ENCODE results near the gene ANO4. TPM values are rescaled to one million over a fixed set of nuclear protein-coding genes. Genes with fewer than 3 reads are reported as not detected.

Gene ANO4
- total RNA-seq, 1 donor from 2014 or later = not detected

- H3K27ac Mint-ChIP-seq = no peak overlapping the region
- no peak for DNase-seq
- H3K36me3 Mint-ChIP-seq (ENCODE audit: low read depth) = no peaks in the 10 kb centered on the region
- intact Hi-C loops (cut with micrococcal nuclease) = no loop called here
- H3K27me3 Mint-ChIP-seq = peaks cover 17% of the 10 kb centered on the region
- no peaks in the 10 kb centered on the region for H3K4me1 Mint-ChIP-seq
- H3K4me3 Mint-ChIP-seq = no peak overlapping the region
- no peaks in the 10 kb centered on the region for H3K9me3 Mint-ChIP-seq
These were observed 1.2 kb downstream of the ANO4 start for GRCh38 chr12:100795800-100796179.

GRCh38 chr12:100796621-100797020 is 2.0 kb downstream of the ANO4 start:
- Mint-ChIP-seq H3K27ac (no peak overlapping the region), H3K4me3 (no peak overlapping the region)

GRCh38 chr12:100797246-100797645 is 2.7 kb downstream of the ANO4 start:
- Mint-ChIP-seq H3K27ac (no peak overlapping the region), H3K4me1 (no peaks in the 10 kb centered on the region), H3K4me3 (no peak overlapping the region), H3K27me3 (peaks cover 17% of the 10 kb centered on the region), H3K9me3 (no peaks in the 10 kb centered on the region), H3K36me3 (ENCODE audit: low read depth) (no peaks in the 10 kb centered on the region)
- intact Hi-C loops (cut with micrococcal nuclease) = no loop called here
- no peak for DNase-seq

More at GRCh38 chr12:100796621-100797020, 2.0 kb downstream of the ANO4 start:
- H3K36me3 Mint-ChIP-seq (ENCODE audit: low read depth) = no peaks in the 10 kb centered on the region
- DNase-seq = no peak
- no peaks in the 10 kb centered on the region for H3K9me3 Mint-ChIP-seq
- H3K4me1 Mint-ChIP-seq = no peaks in the 10 kb centered on the region
- H3K27me3 Mint-ChIP-seq = peaks cover 17% of the 10 kb centered on the region
- intact Hi-C loops (cut with micrococcal nuclease) = no loop called here

- H3K27ac Mint-ChIP-seq = no peak overlapping the region
- H3K4me3 Mint-ChIP-seq = no peak overlapping the region
- H3K36me3 Mint-ChIP-seq (ENCODE audit: low read depth) = no peaks in the 10 kb centered on the region
- DNase-seq = no peak
- peaks cover 17% of the 10 kb centered on the region for H3K27me3 Mint-ChIP-seq
- no peaks in the 10 kb centered on the region for H3K4me1 Mint-ChIP-seq
- intact Hi-C loops (cut with micrococcal nuclease) = no loop called here
- H3K9me3 Mint-ChIP-seq = no peaks in the 10 kb centered on the region
These were observed 3.2 kb downstream of the ANO4 start for GRCh38 chr12:100797786-100798185.

GRCh38 chr12:100798286-100799160 is 3.9 kb downstream of the ANO4 start:
- Mint-ChIP-seq H3K27me3 (peaks cover 17% of the 10 kb centered on the region), H3K9me3 (no peaks in the 10 kb centered on the region), H3K27ac (no peak overlapping the region), H3K4me3 (no peak overlapping the region), H3K4me1 (no peaks in the 10 kb centered on the region), H3K36me3 (ENCODE audit: low read depth) (no peaks in the 10 kb centered on the region)
- DNase-seq = no peak
- intact Hi-C loops (cut with micrococcal nuclease) = no loop called here

GRCh38 chr12:100799770-100800169 is 5.2 kb downstream of the ANO4 start:
- Mint-ChIP-seq H3K4me3 (no peak overlapping the region), H3K4me1 (no peaks in the 10 kb centered on the region), H3K9me3 (no peaks in the 10 kb centered on the region), H3K36me3 (ENCODE audit: low read depth) (no peaks in the 10 kb centered on the region), H3K27ac (no peak overlapping the region), H3K27me3 (peaks cover 11% of the 10 kb centered on the region)
- no peak for DNase-seq
- intact Hi-C loops (cut with micrococcal nuclease) = no loop called here

GRCh38 chr12:100800723-100801122 is 6.1 kb downstream of the ANO4 start:
- Mint-ChIP-seq H3K27ac (no peak overlapping the region), H3K36me3 (ENCODE audit: low read depth) (no peaks in the 10 kb centered on the region), H3K4me3 (no peak overlapping the region), H3K4me1 (no peaks in the 10 kb centered on the region), H3K27me3 (peaks cover 2% of the 10 kb centered on the region), H3K9me3 (no peaks in the 10 kb centered on the region)
- intact Hi-C loops (cut with micrococcal nuclease) = no loop called here
- DNase-seq = no peak

GRCh38 chr12:100801320-100801719 is 6.7 kb downstream of the ANO4 start:
- Mint-ChIP-seq H3K27me3 (peaks cover under 1% of the 10 kb centered on the region), H3K36me3 (ENCODE audit: low read depth) (no peaks in the 10 kb centered on the region), H3K4me1 (no peaks in the 10 kb centered on the region), H3K4me3 (no peak overlapping the region), H3K27ac (no peak overlapping the region), H3K9me3 (no peaks in the 10 kb centered on the region)
- intact Hi-C loops (cut with micrococcal nuclease) = no loop called here
- DNase-seq = no peak

- intact Hi-C loops (cut with micrococcal nuclease) = no loop called here
- no peak overlapping the region for H3K4me3 Mint-ChIP-seq
- H3K27ac Mint-ChIP-seq = no peak overlapping the region
- no peaks in the 10 kb centered on the region for H3K27me3 Mint-ChIP-seq
- no peaks in the 10 kb centered on the region for H3K4me1 Mint-ChIP-seq
- peaks cover 4% of the 10 kb centered on the region for H3K9me3 Mint-ChIP-seq
- H3K36me3 Mint-ChIP-seq (ENCODE audit: low read depth) = no peaks in the 10 kb centered on the region
- no peak for DNase-seq
These were observed 14.2 kb downstream of the ANO4 start for GRCh38 chr12:100808777-100809176.

GRCh38 chr12:100820314-100820713 is 25.7 kb downstream of the ANO4 start:
- Mint-ChIP-seq H3K9me3 (no peaks in the 10 kb centered on the region), H3K4me3 (no peak overlapping the region), H3K27me3 (no peaks in the 10 kb centered on the region), H3K27ac (no peak overlapping the region), H3K4me1 (no peaks in the 10 kb centered on the region), H3K36me3 (ENCODE audit: low read depth) (no peaks in the 10 kb centered on the region)
- DNase-seq = no peak
- intact Hi-C loops (cut with micrococcal nuclease) = no loop called here

- no peak overlapping the region for H3K27ac Mint-ChIP-seq
- intact Hi-C loops (cut with micrococcal nuclease) = no loop called here
- H3K4me1 Mint-ChIP-seq = no peaks in the 10 kb centered on the region
- no peaks in the 10 kb centered on the region for H3K36me3 Mint-ChIP-seq (ENCODE audit: low read depth)
- no peaks in the 10 kb centered on the region for H3K27me3 Mint-ChIP-seq
- H3K4me3 Mint-ChIP-seq = no peak overlapping the region
- DNase-seq = no peak
- no peaks in the 10 kb centered on the region for H3K9me3 Mint-ChIP-seq
These were observed 29.4 kb downstream of the ANO4 start for GRCh38 chr12:100823963-100824362.

GRCh38 chr12:100824476-100824875 is 29.9 kb downstream of the ANO4 start:
- intact Hi-C loops (cut with micrococcal nuclease) = no loop called here
- Mint-ChIP-seq H3K4me3 (no peak overlapping the region), H3K27me3 (no peaks in the 10 kb centered on the region), H3K36me3 (ENCODE audit: low read depth) (no peaks in the 10 kb centered on the region), H3K4me1 (no peaks in the 10 kb centered on the region), H3K27ac (no peak overlapping the region), H3K9me3 (no peaks in the 10 kb centered on the region)
- DNase-seq = no peak

GRCh38 chr12:100826323-100826722 is 31.7 kb downstream of the ANO4 start:
- peak; percentile 74 for DNase-seq
- intact Hi-C loops (cut with micrococcal nuclease) = loop anchor here (5.0 kb wide), 1 partner anchor 496 kb away; no protein-coding TSS in a partner anchor
- H3K27ac Mint-ChIP-seq = no peak overlapping the region
- H3K27me3 Mint-ChIP-seq = no peaks in the 10 kb centered on the region
- no peak overlapping the region for H3K4me3 Mint-ChIP-seq
- H3K9me3 Mint-ChIP-seq = no peaks in the 10 kb centered on the region
- no peaks in the 10 kb centered on the region for H3K4me1 Mint-ChIP-seq
- no peaks in the 10 kb centered on the region for H3K36me3 Mint-ChIP-seq (ENCODE audit: low read depth)

- Mint-ChIP-seq H3K36me3 (ENCODE audit: low read depth) (no peaks in the 10 kb centered on the region), H3K9me3 (no peaks in the 10 kb centered on the region), H3K4me3 (no peak overlapping the region), H3K27ac (no peak overlapping the region), H3K4me1 (no peaks in the 10 kb centered on the region), H3K27me3 (no peaks in the 10 kb centered on the region)
- intact Hi-C loops (cut with micrococcal nuclease) = loop anchor here (5.0 kb wide), 1 partner anchor 494 kb away; no protein-coding TSS in a partner anchor
- DNase-seq = no peak
These were observed 33.4 kb downstream of the ANO4 start for GRCh38 chr12:100827901-100828520.

Data from activated CD4-positive, alpha-beta T cell treated with anti-CD3 and anti-CD28 coated beads, Interleukin-2, amount 10 ng/mL, durations not matched to agents 24 days and 14 days (primary cell).